ENCODE measurements around the gene C19orf67.
A peak's percentile ranks its signal among the peaks of the same experiment; 100 is the strongest.

C19orf67 gene

GRCh38 chr19:14081797-14082674, 3.5 kb downstream of the C19orf67 start:
- DNase-seq = peak; percentile 38 to 46

- DNase-seq = peak; percentile 99
Observed at GRCh38 chr19:14080887-14081796, 4.4 kb downstream of the C19orf67 start.

- DNase-seq = no peak
Observed at GRCh38 chr19:14078411-14078810, 7.2 kb downstream of the C19orf67 start.

- DNase-seq = peak; percentile 59 to 66
Observed at GRCh38 chr19:14073925-14074838, 11.4 kb downstream of the C19orf67 start.

- DNase-seq = peak; percentile 75 to 77
Observed at GRCh38 chr19:14073261-14073924, 12.2 kb downstream of the C19orf67 start.

- DNase-seq = peak; percentile 66 to 72
Observed at GRCh38 chr19:14072535-14073260, 12.9 kb downstream of the C19orf67 start, which contains the start of gene MISP3. TSS of gene MISP3 (plus strand) at chr19:14072786. CDS start at chr19:14073310, 524 bp downstream.

- DNase-seq = no peak
Observed at GRCh38 chr19:14070268-14071050, 15.1 kb downstream of the C19orf67 start.

- no peak for DNase-seq
Observed at GRCh38 chr19:14066134-14066533, 19.4 kb downstream of the C19orf67 start.

GRCh38 chr19:14063105-14063504, 22.5 kb downstream of the C19orf67 start:
- DNase-seq = no peak

- no peak for DNase-seq
Observed at GRCh38 chr19:14062558-14062855, 23.1 kb downstream of the C19orf67 start.

- no peak for DNase-seq
Observed at GRCh38 chr19:14061751-14062557, 23.6 kb downstream of the C19orf67 start, which contains the start of gene PALM3. TSS of gene PALM3 (minus strand) at chr19:14062076. CDS start at chr19:14061980, 96 bp downstream.

GRCh38 chr19:14061081-14061749, 24.4 kb downstream of the C19orf67 start:
- DNase-seq = no peak

- no peak for DNase-seq
Observed at GRCh38 chr19:14059652-14060155, 25.9 kb downstream of the C19orf67 start.

GRCh38 chr19:14059093-14059480, 26.5 kb downstream of the C19orf67 start:
- DNase-seq = peak; percentile 54 to 66

- DNase-seq = no peak
Observed at GRCh38 chr19:14058182-14059092, 27.1 kb downstream of the C19orf67 start.

- no peak for DNase-seq
Observed at GRCh38 chr19:14056741-14057356, 28.7 kb downstream of the C19orf67 start.

- DNase-seq = no peak
Observed at GRCh38 chr19:14056069-14056666, 29.4 kb downstream of the C19orf67 start.
